Measurements from ENCODE around the gene STK32C.

STK32C gene

GRCh38 chr10:132307823-132308586, at the start of gene STK32C:
STK32C (minus strand) TSS chr10:132307950; CDS start chr10:132307833, 117 bp downstream.
- peak; percentile 97 for DNase-seq (ENCODE audit: low spot score)

DNA sequence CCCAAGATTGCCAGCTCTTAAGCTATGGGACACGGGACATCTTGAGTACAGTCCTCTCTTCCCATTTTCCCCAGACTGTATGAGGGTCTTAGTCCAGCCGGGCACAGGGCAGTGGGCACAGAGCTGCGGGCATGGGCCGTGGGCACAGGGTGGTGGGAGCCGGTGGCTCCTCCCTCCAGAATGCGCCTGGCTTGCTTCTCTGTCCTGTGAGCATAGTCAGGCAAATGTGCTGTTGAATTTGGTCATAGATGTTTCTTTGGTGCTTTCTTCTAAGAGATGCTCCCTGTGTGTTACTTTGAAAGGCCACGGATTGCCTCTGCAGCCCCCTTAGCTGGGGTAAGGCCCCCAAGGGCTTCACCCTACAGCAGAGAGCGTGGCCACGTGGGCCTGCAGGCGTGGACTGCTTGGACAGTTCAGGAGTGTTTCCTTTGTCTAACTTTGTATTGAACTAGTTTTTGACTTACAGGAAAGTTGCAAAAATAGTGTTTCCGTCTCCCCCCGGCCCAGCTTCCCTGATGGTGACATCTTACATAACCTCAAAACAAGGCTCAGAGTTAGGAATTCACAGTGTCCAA, 49.0 kb upstream of the STK32C start:
- DNase-seq (ENCODE audit: low spot score), result no peak

GRCh38 chr10:132355754-132356153, 48.0 kb upstream of the STK32C start:
- no peak for DNase-seq (ENCODE audit: low spot score)

DNA sequence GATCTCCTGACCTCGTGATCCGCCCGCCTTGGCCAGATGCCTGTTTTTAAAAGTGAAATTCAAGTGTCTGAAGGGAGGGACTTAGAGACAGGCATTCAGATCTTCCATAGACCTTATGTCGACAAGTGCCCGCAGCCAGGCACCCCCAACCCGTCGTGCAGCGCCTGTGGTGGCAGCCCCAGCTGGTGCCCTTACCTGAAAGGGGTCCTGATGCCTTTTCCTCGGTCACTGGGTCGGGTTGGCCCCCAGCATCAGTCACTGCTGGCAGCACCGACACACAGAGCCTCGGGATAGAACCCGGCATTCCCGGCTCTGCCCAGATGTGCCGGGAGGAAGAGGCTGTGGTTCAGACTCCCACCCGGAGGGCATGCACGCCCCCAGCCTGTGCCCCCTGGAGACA, 47.5 kb upstream of the STK32C start:
- no peak for DNase-seq (ENCODE audit: low spot score)

- no peak for DNase-seq (ENCODE audit: low spot score)
Measured at GRCh38 chr10:132354356-132355094, 46.8 kb upstream of the STK32C start.

DNA sequence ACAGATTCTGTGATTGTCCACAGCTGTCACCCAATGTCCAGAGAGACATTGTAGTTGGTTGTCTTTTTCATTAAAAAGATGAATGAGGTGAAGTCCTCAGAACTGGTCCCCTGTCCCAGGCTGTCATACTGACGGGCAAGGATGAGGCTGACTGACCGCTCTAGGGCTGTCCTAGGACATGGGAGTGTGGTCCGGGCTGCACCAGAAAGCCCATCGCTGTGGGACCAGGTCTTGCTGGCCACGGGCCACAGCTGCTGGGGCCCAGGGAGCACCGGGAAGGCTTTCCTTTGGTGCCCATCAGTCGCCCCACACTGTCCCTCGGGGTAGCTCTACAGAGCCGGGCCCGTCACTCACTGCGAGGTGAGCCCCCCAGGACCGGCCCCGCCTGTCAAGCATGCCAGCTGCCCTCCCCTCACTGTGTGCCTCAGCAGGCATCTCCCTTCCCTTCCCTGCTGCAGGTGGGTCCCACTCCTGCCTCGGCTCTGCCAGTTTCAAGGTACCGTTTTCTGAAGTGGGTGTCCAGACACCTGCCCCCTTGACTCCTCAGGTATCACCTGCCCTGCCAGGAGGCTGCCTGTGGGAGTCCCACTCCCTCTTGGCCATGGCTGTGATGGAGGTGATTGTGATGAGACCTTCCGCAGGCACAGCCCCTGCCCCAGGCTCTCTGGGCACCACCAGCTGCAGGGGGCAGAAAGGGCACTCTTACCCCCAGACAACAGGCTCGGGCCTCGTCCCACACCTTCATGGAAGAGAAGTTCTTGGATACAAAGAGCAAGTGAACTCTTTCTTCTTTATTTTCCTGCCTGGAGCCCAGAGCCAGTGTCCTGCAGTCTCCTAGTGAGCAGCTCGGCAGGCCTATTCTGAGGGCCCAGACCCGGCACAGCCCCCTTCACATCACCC, 46.0 kb upstream of the STK32C start:
- no peak for DNase-seq (ENCODE audit: low spot score)

GRCh38 chr10:132352462-132353308, 44.9 kb upstream of the STK32C start:
- DNase-seq (ENCODE audit: low spot score), result peak; percentile 79

- no peak for DNase-seq (ENCODE audit: low spot score)
Measured at GRCh38 chr10:132351611-132352010, 43.9 kb upstream of the STK32C start.

DNA sequence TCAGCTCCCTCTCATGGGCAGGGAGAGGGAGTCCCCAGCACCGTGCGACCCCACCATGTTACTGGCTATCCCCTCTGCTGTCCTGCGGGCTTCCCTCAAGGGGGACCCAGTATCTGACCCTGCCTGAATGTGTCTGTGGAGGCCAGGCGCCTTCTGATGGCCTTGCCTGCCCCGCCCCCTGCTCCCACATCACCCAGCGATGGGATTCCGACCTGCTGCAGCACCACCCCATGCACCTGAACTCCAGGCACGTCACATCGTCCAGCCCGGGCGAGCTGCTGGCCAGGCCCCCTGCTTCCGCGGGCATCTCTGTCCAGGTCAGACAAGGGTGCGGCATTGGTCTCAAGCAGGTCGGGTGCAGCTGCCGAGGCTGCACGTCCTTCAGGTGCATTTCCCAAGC, 43.2 kb upstream of the STK32C start:
- DNase-seq (ENCODE audit: low spot score), result no peak

DNA sequence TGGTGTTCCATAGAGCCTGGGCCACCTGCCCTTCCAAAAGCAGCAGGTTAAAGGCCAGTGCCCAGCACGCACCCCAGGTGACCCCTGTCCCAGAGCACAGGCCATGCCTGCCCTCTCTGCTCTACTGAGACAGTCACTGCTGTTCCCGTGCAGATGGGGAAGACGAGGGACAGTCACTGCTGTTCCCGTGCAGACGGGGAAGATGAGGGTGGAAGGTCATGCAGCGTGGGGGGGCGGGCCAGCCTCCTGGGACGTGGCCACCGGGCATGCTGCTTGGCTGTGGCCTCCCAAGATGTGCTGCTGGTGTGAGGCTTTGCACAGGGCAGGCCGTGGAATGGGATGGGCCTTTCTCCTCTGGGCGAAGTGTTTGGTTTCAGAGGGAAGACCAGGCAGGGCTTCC, 42.6 kb upstream of the STK32C start:
- no peak for DNase-seq (ENCODE audit: low spot score)

DNA sequence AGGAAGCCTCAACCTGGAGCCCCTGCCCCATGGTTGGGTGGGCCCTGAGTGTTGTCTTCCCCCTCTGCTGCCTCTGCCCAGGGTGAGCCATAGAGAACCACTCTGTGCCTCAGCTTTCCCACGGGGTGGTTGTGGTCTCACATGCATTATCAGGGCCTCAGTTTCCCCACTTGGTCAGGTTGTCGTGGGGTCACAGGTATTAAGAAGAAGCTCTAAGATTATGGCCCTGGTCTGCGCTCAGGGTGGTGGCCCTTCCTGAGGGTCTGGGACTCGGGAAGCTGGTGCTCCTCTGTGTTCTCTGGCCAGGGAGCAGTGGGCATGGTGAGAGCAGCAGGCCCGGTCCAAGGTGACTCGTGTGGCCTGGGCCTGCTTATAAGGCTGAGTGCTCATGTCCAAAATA, 42.0 kb upstream of the STK32C start:
- no peak for DNase-seq (ENCODE audit: low spot score)

DNA sequence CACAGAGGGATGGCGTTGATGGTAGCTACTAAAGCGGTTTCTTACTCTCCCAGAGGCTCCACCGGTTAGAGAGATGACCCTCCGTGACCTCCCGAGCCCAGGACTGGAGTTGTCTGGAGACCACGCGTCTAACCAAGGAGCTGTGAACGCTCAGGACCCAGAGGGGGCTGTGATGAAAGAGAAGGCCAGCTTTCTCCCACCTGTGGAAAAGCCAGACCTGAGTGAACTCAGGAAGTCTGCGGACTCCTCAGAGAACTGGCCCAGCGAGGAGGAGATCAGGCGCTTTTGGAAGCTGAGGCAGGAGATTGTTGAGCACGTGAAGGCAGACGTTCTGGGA, 40.1 kb upstream of the STK32C start:
- DNase-seq (ENCODE audit: low spot score), result no peak

DNA sequence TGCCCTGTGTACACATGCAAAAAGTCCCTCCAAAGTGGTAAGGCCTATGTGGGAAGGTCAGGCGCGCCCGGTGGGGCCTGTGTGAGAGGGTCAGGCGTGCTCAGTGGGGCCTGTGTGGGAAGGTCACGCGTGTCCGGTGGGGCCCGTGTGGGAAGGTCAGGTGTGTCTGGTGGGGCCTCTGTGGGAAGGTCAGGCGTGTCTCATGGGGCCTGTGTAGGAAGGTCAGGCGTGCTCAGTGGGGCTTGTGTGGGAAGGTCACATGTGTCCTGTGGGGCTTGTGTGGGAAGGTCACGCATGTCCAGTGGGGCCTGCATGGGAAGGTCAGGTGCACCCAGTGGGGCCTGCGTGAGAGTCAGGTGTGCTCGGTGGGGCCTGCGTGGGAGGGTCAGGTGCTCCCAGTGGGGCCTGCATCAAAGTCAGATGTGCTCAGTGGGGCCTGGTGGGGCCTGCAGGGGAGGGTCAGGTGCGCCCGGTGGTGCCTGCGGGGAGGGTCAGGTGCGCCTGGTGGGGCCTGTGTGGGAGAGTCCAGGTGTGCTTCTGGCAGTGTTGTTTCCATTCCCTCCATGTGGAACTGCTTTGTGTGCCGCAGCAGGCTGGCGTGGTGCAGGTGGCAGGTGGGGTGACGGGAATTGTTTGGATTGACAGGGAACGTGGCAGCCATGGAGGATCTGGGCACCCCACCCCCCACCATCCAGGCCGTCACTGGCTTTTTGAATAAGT, 39.6 kb upstream of the STK32C start:
- DNase-seq (ENCODE audit: low spot score), result no peak

- no peak for DNase-seq (ENCODE audit: low spot score)
Measured at GRCh38 chr10:132346806-132347205, 39.1 kb upstream of the STK32C start.

- no peak for DNase-seq (ENCODE audit: low spot score)
Measured at GRCh38 chr10:132345345-132345744, 37.6 kb upstream of the STK32C start.

DNA sequence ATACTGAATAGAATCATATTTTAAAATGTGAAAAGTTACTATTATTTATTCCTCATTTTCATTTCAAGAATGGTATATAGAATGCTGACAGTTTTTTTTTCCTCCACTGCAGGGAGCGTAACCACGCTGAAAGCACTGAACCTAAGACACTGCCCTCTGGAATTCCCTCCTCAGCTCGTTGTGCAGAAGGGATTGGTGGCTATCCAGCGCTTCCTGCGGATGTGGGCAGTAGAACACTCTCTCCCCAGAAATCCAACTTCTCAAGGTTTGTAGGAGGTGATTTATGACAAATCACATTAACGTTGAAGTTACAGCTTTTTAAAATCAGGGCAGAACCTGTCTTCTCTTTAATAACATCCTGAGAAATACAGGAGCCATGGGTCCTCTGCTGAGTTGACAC, 36.6 kb upstream of the STK32C start:
- no peak for DNase-seq (ENCODE audit: low spot score)

DNA sequence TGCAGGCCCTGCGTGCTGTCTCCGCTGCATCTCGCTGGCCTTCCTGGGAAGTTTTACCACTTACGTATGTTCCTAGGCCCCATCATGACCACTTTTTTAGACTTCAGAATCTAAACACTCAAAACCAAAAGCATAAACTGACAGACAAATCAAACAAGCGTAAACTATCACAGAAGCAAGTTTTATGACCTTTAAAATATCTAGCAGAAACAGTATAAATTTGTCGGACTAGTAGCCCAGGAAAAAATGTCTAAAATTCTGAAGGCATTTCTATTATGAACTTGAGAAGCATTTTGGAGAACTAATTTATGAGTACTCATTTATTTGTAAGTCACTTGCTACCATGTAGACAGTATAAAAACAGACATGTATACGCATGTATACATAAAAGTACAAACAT, 34.8 kb upstream of the STK32C start:
- DNase-seq (ENCODE audit: low spot score), result no peak

GRCh38 chr10:132341781-132342180, 34.0 kb upstream of the STK32C start:
- no peak for DNase-seq (ENCODE audit: low spot score)

GRCh38 chr10:132341017-132341416, 33.3 kb upstream of the STK32C start:
- no peak for DNase-seq (ENCODE audit: low spot score)

GRCh38 chr10:132339276-132339675, 31.5 kb upstream of the STK32C start:
- DNase-seq (ENCODE audit: low spot score), result no peak

DNA sequence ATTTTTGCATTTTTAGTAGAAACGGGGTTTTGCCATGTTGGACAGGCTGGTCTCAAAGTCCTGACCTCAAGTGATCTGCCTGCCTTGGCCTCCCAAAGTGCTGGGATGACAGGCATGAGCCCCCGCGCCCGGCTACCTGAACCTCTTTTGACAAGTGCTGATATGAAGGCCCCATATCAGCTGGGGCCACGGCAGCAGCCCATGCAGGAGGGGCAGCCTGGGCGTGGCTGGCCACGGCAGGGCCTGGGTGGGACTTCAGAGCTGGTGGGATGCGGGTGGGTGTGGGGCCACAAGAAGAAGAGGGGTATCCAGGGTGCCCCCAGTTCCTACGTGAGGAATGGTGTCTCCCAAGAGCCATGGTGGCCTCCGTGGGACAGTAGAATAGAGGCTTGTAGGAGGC, 31.1 kb upstream of the STK32C start:
- no peak for DNase-seq (ENCODE audit: low spot score)
